ENCODE results near the gene RAD17. TPM values are rescaled to one million over a fixed set of nuclear protein-coding genes. Genes with fewer than 3 reads are reported as not detected.
"Not testable (repeated sequence)": the region's sequence is repeated elsewhere in the genome, so short reads cannot be mapped to it uniquely, and the experiment has no call there.

The RAD17 gene
- total and polyA plus RNA-seq, 2 experiments from 2014 or later: 29.0 to 38.8 TPM

- no peaks in the 10 kb centered on the region for H3K27me3 ChIP-seq (ENCODE audit: insufficient read depth)
- no peak overlapping the region for H3K4me3 Mint-ChIP-seq
- no peak for TF ChIP-seq NANOG (IDR thresholded peaks at IDR 0.05; ENCODE audit: borderline replicate concordance)
- TF ChIP-seq JUNB (IDR thresholded peaks at IDR 0.05; ENCODE audit: unreplicated experiment): no peak
- no peak for TF ChIP-seq CTCF (conservative IDR thresholded peaks at IDR 0.05; ENCODE audit: low read depth in 2 of 2)
- H3K4me3 ChIP-seq: no peak overlapping the region
- H2AFZ ChIP-seq: no peak overlapping the region
- H3K79me2 ChIP-seq (replicated peaks; ENCODE audit: insufficient read depth): no peaks in the 10 kb centered on the region
- ATAC-seq: no peak
- H3F3A ChIP-seq (replicated peaks; ENCODE audit: low read depth): no peaks in the 10 kb centered on the region
- no peak overlapping the region for H3K27ac Mint-ChIP-seq
- peaks cover 2% of the 10 kb centered on the region for H3K27me3 Mint-ChIP-seq (ENCODE audit: insufficient read depth, low read depth, poor library complexity)
- H3K9me3 Mint-ChIP-seq: no peaks in the 10 kb centered on the region
- H3K4me1 Mint-ChIP-seq: no peaks in the 10 kb centered on the region
- H3K4me2 ChIP-seq: no peak overlapping the region
- H3K4me1 ChIP-seq (ENCODE audit: insufficient read depth): no peaks in the 10 kb centered on the region
- H3K27ac ChIP-seq (ENCODE audit: low read depth): no peak overlapping the region
- H3K36me3 ChIP-seq (ENCODE audit: insufficient read depth): no peaks in the 10 kb centered on the region
- no peaks in the 10 kb centered on the region for H4K20me1 ChIP-seq (replicated peaks; ENCODE audit: insufficient read depth)
- no peaks in the 10 kb centered on the region for H3K36me3 Mint-ChIP-seq (ENCODE audit: low read depth)
- no peak for DNase-seq (ENCODE audit: low spot score)
- no peaks in the 10 kb centered on the region for H3K9me2 ChIP-seq (ENCODE audit: insufficient read depth)
Observed at GRCh38 chr5:69451941-69452647, 82.5 kb downstream of the RAD17 start.

GRCh38 chr5:69453487-69453886 is 83.9 kb downstream of the RAD17 start:
- not testable (repeated sequence) for H3K27ac ChIP-seq (ENCODE audit: low read depth); H3K27me3 Mint-ChIP-seq (ENCODE audit: insufficient read depth, low read depth, poor library complexity); H3K4me1 ChIP-seq (ENCODE audit: insufficient read depth); H3K9me3 Mint-ChIP-seq; H2AFZ ChIP-seq; H3K27me3 ChIP-seq (ENCODE audit: insufficient read depth); H3K4me1 Mint-ChIP-seq; H4K20me1 ChIP-seq (replicated peaks; ENCODE audit: insufficient read depth); H3K27ac Mint-ChIP-seq; H3K79me2 ChIP-seq (replicated peaks; ENCODE audit: insufficient read depth); H3F3A ChIP-seq (replicated peaks; ENCODE audit: low read depth); H3K4me2 ChIP-seq; H3K4me3 Mint-ChIP-seq; H3K9me2 ChIP-seq (ENCODE audit: insufficient read depth); H3K36me3 Mint-ChIP-seq (ENCODE audit: low read depth); H3K4me3 ChIP-seq; H3K36me3 ChIP-seq (ENCODE audit: insufficient read depth); DNase-seq (ENCODE audit: low spot score); ATAC-seq

- H3K27me3 Mint-ChIP-seq (ENCODE audit: insufficient read depth, low read depth, poor library complexity): no peaks in the 10 kb centered on the region
- no peaks in the 10 kb centered on the region for H3K36me3 Mint-ChIP-seq (ENCODE audit: low read depth)
- H3K27ac ChIP-seq (ENCODE audit: low read depth): no peak overlapping the region
- peak overlapping the region; percentile 89; the same call in 1 of the 2 replicates for H2AFZ ChIP-seq
- no peaks in the 10 kb centered on the region for H3K27me3 ChIP-seq (ENCODE audit: insufficient read depth)
- H3K79me2 ChIP-seq (replicated peaks; ENCODE audit: insufficient read depth): no peaks in the 10 kb centered on the region
- no peaks in the 10 kb centered on the region for H3K4me1 ChIP-seq (ENCODE audit: insufficient read depth)
- TF ChIP-seq POLR2AphosphoS5 (IDR thresholded peaks at IDR 0.05; ENCODE audit: low read depth): no peak
- H3K27ac Mint-ChIP-seq: no peak overlapping the region
- no peaks in the 10 kb centered on the region for H3K4me1 Mint-ChIP-seq
- H3K9me3 Mint-ChIP-seq: no peaks in the 10 kb centered on the region
- DNase-seq (ENCODE audit: low spot score) (no peak), ATAC-seq (no peak; the same call in 1 of the 3 replicates)
- no peak overlapping the region for H3K4me2 ChIP-seq
- no peaks in the 10 kb centered on the region for H3F3A ChIP-seq (replicated peaks; ENCODE audit: low read depth)
- no peaks in the 10 kb centered on the region for H3K36me3 ChIP-seq (ENCODE audit: insufficient read depth)
- H3K4me3 ChIP-seq: no peak overlapping the region
- H3K4me3 Mint-ChIP-seq: no peak overlapping the region
- H4K20me1 ChIP-seq (replicated peaks; ENCODE audit: insufficient read depth): no peaks in the 10 kb centered on the region
- H3K9me2 ChIP-seq (ENCODE audit: insufficient read depth): no peaks in the 10 kb centered on the region
Observed at GRCh38 chr5:69454460-69455249, 85.0 kb downstream of the RAD17 start.

- not testable (repeated sequence) for H3K27me3 ChIP-seq (ENCODE audit: insufficient read depth); H3K27ac ChIP-seq (ENCODE audit: low read depth); H3K36me3 Mint-ChIP-seq (ENCODE audit: low read depth); H3K4me1 Mint-ChIP-seq; H3K9me3 Mint-ChIP-seq; H4K20me1 ChIP-seq (replicated peaks; ENCODE audit: insufficient read depth); H3F3A ChIP-seq (replicated peaks; ENCODE audit: low read depth); H3K4me3 ChIP-seq; ATAC-seq; H3K4me1 ChIP-seq (ENCODE audit: insufficient read depth); H3K4me2 ChIP-seq; H3K79me2 ChIP-seq (replicated peaks; ENCODE audit: insufficient read depth); DNase-seq (ENCODE audit: low spot score); H3K36me3 ChIP-seq (ENCODE audit: insufficient read depth); H3K9me2 ChIP-seq (ENCODE audit: insufficient read depth); H3K4me3 Mint-ChIP-seq; H3K27me3 Mint-ChIP-seq (ENCODE audit: insufficient read depth, low read depth, poor library complexity); H2AFZ ChIP-seq; H3K27ac Mint-ChIP-seq
Observed at GRCh38 chr5:69455428-69455988, 85.9 kb downstream of the RAD17 start.
